Suprapubic skin (tissue), 3 donors: ENCODE data around the gene POLG2.

Experiments
- EP300 ChIP-seq: sonication (generic); formaldehyde crosslinking; IDR thresholded peaks from one replicate; pipeline ENCODE4 v1.6.1; 2017; ENCODE audit warnings: antibody characterized with exemption
- TF ChIP-seq, protein P1 (sequence below), 2 donors: fragments of 200-600 bp in 1 of 2; fragments of 450-650 bp in 1 of 2; sonication (generic) in 1 of 2; IDR thresholded peaks; one replicate each; pipeline ENCODE4 v1.5.1; 2016 to 2019; ENCODE audit warnings: antibody characterized with exemption in 2 of 2, mild to moderate bottlenecking in 1 of 2, moderate library complexity in 1 of 2

DNA sequence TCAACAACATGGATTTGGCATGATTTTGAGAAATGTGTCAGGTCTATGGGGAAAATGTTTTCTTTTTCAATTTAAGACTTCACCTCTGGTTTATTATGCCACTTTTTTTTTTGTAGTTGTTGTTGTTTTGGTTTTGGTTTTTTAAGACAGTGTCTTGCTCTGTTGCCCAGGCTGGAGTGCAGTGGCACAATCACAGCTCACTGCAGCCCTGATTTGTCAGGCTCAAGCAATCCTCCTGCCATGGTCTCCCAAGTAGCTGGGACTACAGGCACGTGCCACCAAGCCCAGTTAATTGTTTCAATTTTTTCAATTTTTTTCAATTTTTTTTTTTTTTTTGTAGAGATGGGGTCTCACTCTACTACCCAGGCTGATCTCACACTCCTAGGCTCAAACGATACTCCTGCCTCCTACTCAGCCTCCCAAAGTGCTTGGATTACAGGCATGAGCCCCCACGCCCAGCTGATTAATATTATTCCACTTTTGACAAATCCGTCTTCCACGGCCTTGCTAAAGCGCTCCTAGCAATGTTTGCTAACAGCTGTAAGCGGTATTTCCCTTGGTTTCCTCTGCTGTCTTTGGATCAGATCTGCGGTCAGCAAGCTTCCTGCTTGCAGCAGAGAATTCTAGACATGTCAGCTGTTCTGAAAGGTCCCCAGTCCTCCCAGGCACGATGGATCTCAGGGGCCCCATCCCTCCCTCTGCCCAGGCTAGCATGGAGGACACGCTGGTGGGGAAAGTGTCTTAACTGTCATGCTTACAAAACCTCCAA, 54.9 kb downstream of the POLG2 start:
- TF ChIP-seq, protein P1, sequence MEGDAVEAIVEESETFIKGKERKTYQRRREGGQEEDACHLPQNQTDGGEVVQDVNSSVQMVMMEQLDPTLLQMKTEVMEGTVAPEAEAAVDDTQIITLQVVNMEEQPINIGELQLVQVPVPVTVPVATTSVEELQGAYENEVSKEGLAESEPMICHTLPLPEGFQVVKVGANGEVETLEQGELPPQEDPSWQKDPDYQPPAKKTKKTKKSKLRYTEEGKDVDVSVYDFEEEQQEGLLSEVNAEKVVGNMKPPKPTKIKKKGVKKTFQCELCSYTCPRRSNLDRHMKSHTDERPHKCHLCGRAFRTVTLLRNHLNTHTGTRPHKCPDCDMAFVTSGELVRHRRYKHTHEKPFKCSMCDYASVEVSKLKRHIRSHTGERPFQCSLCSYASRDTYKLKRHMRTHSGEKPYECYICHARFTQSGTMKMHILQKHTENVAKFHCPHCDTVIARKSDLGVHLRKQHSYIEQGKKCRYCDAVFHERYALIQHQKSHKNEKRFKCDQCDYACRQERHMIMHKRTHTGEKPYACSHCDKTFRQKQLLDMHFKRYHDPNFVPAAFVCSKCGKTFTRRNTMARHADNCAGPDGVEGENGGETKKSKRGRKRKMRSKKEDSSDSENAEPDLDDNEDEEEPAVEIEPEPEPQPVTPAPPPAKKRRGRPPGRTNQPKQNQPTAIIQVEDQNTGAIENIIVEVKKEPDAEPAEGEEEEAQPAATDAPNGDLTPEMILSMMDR (IDR thresholded peaks at IDR 0.05) = no peak
- no peak for TF ChIP-seq EP300
